Activated naive CD4-positive, alpha-beta T cell treated with anti-CD3 and anti-CD28 coated beads for 36 hours (primary cell): Measurements from ENCODE around the gene HAPLN2. TPM values are rescaled to one million over a fixed set of nuclear protein-coding genes. Genes with fewer than 3 reads are reported as not detected.
"Not testable (repeated sequence)": the region's sequence is repeated elsewhere in the genome, so short reads cannot be mapped to it uniquely, and the experiment has no call there.

Source experiments
- CTCF ChIA-PET: fragments of 350-600 bp; sonication (Branson Sonifier 250); formaldehyde crosslinking; loops from one replicate; lab custom pipeline; 2021; ENCODE audit warnings: antibody characterized with exemption; lab: Charles Lee
- DNase-seq: peaks from one replicate; pipeline ENCODE4 v3.0.0-alpha.2; 2020
- H3K27ac Mint-ChIP-seq: one replicate; pipeline ENCODE4 v1.8.0; 2021; ENCODE audit warnings: mild to moderate bottlenecking, mixed read lengths
- H3K27me3 Mint-ChIP-seq: one replicate; pipeline ENCODE4 v1.8.0; 2021; ENCODE audit warnings: low read depth, mixed read lengths
- H3K36me3 Mint-ChIP-seq: one replicate; pipeline ENCODE4 v1.8.0; 2021; ENCODE audit warnings: low read depth, mixed read lengths
- H3K4me1 Mint-ChIP-seq: one replicate; pipeline ENCODE4 v1.8.0; 2021; ENCODE audit warnings: low read depth, mixed read lengths
- H3K4me3 Mint-ChIP-seq: one replicate; pipeline ENCODE4 v1.8.0; 2021; ENCODE audit warnings: mild to moderate bottlenecking, moderate library complexity, mixed read lengths
- H3K9me3 Mint-ChIP-seq: one replicate; pipeline ENCODE4 v1.8.0; 2021; ENCODE audit warnings: mixed read lengths
- intact Hi-C: fragments of 100-400 bp; cut with micrococcal nuclease; formaldehyde crosslinking; loops from one replicate; pipeline ENCODE4 v1.15.1; 2023
- total RNA-seq, 2 experiments: library from RNA; stranded (reverse); gene quantifications; one replicate each; pipeline ENCODE4 v1.2.3, GENCODE V29; 2021

The HAPLN2 gene
- total RNA-seq, 2 experiments from 2014 or later = 0.40 to 0.55 TPM

GRCh38 chr1:156624814-156625435 is 5.7 kb downstream of the HAPLN2 start:
- intact Hi-C loops = no loop called here
- H3K27me3 Mint-ChIP-seq = peaks cover 44% of the 10 kb centered on the region
- H3K9me3 Mint-ChIP-seq = no peaks in the 10 kb centered on the region
- peaks cover 7% of the 10 kb centered on the region for H3K4me1 Mint-ChIP-seq
- no peaks in the 10 kb centered on the region for H3K36me3 Mint-ChIP-seq
- CTCF ChIA-PET = interaction anchor here (0.6 to 9.0 kb wide), 20 partner anchors 10 to 239 kb away, joined by 3 to 168 read pairs (median 8); partner anchors contain the start of genes BCAN, CRABP2, ISG20L2 and METTL25B
- DNase-seq = no peak
- H3K4me3 Mint-ChIP-seq = peak overlapping the region; percentile 50
- no peak overlapping the region for H3K27ac Mint-ChIP-seq

- Mint-ChIP-seq H3K36me3 (no peaks in the 10 kb centered on the region), H3K9me3 (no peaks in the 10 kb centered on the region), H3K27me3 (peaks cover 40% of the 10 kb centered on the region), H3K4me3 (peak overlapping the region; percentile 36), H3K4me1 (peaks cover 7% of the 10 kb centered on the region), H3K27ac (no peak overlapping the region)
- DNase-seq = peak; percentile 65
- CTCF ChIA-PET = interaction anchor here (0.6 to 9.0 kb wide), 15 partner anchors 11 to 180 kb away, joined by 3 to 168 read pairs (median 10); partner anchors contain the start of genes BCAN, CRABP2, ISG20L2 and METTL25B
- intact Hi-C loops = loop anchor here (1.0 to 2.0 kb wide), 4 partner anchors 15 to 81 kb away; no protein-coding TSS in a partner anchor
These were observed 6.3 kb downstream of the HAPLN2 start for GRCh38 chr1:156625436-156626078.

DNA sequence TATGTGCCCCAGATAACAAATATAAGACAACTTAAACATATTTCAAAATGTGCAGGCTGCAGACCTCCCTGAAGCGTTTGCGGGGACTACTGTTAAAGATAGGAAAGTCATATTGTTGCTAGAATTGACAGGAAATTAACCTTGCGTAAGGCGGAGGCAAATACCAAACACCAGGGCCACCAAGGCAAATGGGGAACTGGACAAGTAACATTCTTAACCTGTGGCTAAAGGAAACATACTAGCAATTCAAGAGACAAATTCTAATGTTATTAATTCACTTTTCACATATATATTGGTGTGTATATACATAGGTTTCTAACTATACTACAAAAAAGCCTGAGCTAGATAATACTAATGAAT is 6.8 kb downstream of the HAPLN2 start:
- Mint-ChIP-seq H3K4me1 (peaks cover 7% of the 10 kb centered on the region), H3K27ac (no peak overlapping the region), H3K9me3 (no peaks in the 10 kb centered on the region), H3K4me3 (no peak overlapping the region), H3K36me3 (no peaks in the 10 kb centered on the region), H3K27me3 (peaks cover 41% of the 10 kb centered on the region)
- intact Hi-C loops = loop anchor here (1.0 to 2.0 kb wide), 4 partner anchors 15 to 80 kb away; no protein-coding TSS in a partner anchor
- no peak for DNase-seq
- CTCF ChIA-PET = interaction anchor here (0.6 to 9.0 kb wide), 20 partner anchors 8 to 241 kb away, joined by 3 to 168 read pairs (median 4); partner anchors contain the start of genes CRABP2, ISG20L2, METTL25B and NES

DNA sequence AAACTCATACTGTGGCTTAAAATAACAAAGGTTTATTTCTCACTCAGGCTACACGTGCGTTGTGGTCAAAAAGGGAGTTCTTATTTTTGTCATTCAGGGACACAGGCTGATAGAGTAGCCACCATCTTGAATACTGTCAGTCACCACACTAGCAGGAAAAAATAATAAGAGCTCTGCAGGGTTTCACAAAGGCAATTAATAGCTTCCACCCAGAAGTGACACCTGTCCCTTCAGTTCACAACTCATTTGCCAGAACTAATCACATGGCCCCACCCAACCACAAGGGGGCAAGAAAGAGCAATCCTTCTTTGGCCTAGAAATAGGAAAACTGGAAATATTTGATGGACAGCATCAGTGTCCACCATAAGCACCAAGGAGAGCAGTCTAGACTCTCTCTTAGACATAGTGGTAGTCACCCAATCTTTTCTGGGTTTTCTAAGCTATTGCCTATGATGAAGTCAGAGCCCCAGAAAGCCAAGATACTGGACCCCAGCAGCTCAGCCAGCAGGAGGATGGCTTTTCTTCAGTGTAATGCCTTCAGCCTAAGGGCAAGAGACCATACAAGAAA is 8.2 kb downstream of the HAPLN2 start:
- DNase-seq = peak; percentile 57
- Mint-ChIP-seq H3K36me3 (no peaks in the 10 kb centered on the region), H3K4me1 (peaks cover 7% of the 10 kb centered on the region), H3K9me3 (no peaks in the 10 kb centered on the region), H3K27me3 (peaks cover 50% of the 10 kb centered on the region), H3K27ac (no peak overlapping the region), H3K4me3 (no peak overlapping the region)
- CTCF ChIA-PET = interaction anchor here (0.5 to 9.0 kb wide), 32 partner anchors 9 to 310 kb away, joined by 3 to 168 read pairs (median 4); partner anchors contain the start of genes CRABP2, GPATCH4, ISG20L2 and METTL25B
- intact Hi-C loops = loop anchor here (2.0 kb wide), 1 partner anchor 13 kb away; no protein-coding TSS in a partner anchor

DNA sequence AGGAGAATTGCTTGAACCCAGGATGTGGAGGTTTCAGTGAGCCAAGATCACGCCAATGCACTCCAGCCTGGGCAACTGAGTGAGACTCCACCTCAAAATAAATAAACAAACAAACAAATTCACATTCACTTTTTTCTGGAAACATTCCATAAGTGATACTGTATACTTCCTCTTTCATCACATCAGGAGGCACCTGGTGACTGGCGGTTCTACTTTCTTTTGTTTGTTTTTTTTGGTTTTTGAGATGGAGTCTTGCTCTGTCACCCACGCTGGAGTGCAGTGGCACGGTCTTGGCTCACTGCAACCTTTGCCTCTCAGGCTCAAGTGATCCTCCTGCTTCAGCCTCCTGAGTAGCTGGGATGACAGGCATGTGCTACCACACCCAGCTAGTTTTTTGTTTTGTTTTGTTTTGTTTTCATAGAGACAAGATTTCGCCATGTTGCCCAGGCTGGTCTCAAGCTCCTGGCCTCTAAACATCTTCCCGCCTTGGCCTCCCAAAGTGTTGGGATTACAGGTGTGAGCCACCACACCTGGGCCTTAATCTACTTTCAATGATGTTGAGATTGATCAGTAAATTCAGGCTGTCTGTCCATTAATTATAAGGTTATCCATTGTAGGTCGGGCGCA is 10.7 kb downstream of the HAPLN2 start:
- no peak for DNase-seq
- CTCF ChIA-PET = interaction anchor here (0.7 to 9.0 kb wide), 5 partner anchors 9 to 49 kb away, joined by 3 to 168 read pairs (median 12); partner anchors contain the start of gene NES
- intact Hi-C loops = no loop called here
- H3K27me3 Mint-ChIP-seq = peaks cover 46% of the 10 kb centered on the region
- H3K4me1 Mint-ChIP-seq = peaks cover 5% of the 10 kb centered on the region
- no peaks in the 10 kb centered on the region for H3K9me3 Mint-ChIP-seq
- no peak overlapping the region for H3K4me3 Mint-ChIP-seq
- no peaks in the 10 kb centered on the region for H3K36me3 Mint-ChIP-seq
- H3K27ac Mint-ChIP-seq = no peak overlapping the region

- H3K4me1 Mint-ChIP-seq, H3K4me3 Mint-ChIP-seq, H3K27ac Mint-ChIP-seq, DNase-seq, intact Hi-C loops, H3K36me3 Mint-ChIP-seq, H3K9me3 Mint-ChIP-seq: not testable (repeated sequence)
- peaks cover 39% of the 10 kb centered on the region for H3K27me3 Mint-ChIP-seq
- CTCF ChIA-PET = interaction anchor here (0.7 to 9.0 kb wide), 6 partner anchors 10 to 272 kb away, joined by 4 to 168 read pairs (median 4); no protein-coding TSS in a partner anchor
These were observed 11.9 kb downstream of the HAPLN2 start for GRCh38 chr1:156631152-156631551.

- DNase-seq = no peak
- CTCF ChIA-PET = no interaction called here
- Mint-ChIP-seq H3K27ac (no peak overlapping the region), H3K4me3 (no peak overlapping the region), H3K4me1 (no peaks in the 10 kb centered on the region), H3K27me3 (peaks cover 39% of the 10 kb centered on the region), H3K9me3 (no peaks in the 10 kb centered on the region), H3K36me3 (no peaks in the 10 kb centered on the region)
- intact Hi-C loops = no loop called here
These were observed 13.1 kb downstream of the HAPLN2 start for GRCh38 chr1:156632355-156632754.

GRCh38 chr1:156638189-156638985 is 19.2 kb downstream of the HAPLN2 start:
- CTCF ChIA-PET = interaction anchor here (0.9 to 1.2 kb wide), 2 partner anchors 21 to 68 kb away, joined by 4 read pairs; no protein-coding TSS in a partner anchor
- Mint-ChIP-seq H3K9me3 (no peaks in the 10 kb centered on the region), H3K27ac (no peak overlapping the region), H3K36me3 (no peaks in the 10 kb centered on the region), H3K4me3 (no peak overlapping the region), H3K4me1 (peaks cover 11% of the 10 kb centered on the region), H3K27me3 (peaks cover 62% of the 10 kb centered on the region)
- intact Hi-C loops = no loop called here
- no peak for DNase-seq

DNA sequence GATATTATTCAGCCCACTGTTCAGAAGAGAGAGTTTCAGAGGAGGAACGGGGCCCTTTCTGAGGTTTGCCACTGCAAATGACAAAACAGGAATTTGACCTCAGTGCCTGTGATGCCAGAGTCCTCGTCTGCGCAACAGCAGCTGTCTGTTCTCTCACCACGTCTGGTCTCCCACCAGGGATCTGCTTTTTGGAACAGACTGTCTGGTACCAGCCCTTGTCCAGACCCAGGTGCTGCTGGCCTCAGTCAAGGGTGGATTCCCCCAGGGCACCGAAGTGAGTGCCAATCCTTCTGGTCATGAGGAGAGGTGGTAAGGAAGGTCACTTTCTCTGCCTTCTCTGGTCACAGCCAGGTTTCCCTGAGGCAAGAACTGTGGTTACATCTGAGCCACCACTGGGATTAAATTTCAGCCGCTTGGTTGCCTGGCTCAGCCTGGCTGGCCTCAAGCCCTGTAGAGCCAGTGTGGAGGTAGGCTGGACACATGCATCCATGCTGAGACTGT is 20.4 kb downstream of the HAPLN2 start:
- no peak overlapping the region for H3K27ac Mint-ChIP-seq
- peaks cover 16% of the 10 kb centered on the region for H3K4me1 Mint-ChIP-seq
- intact Hi-C loops = loop anchor here (2.0 kb wide), 1 partner anchor 13 kb away; no protein-coding TSS in a partner anchor
- no peaks in the 10 kb centered on the region for H3K36me3 Mint-ChIP-seq
- CTCF ChIA-PET = no interaction called here
- no peak for DNase-seq
- H3K9me3 Mint-ChIP-seq = no peaks in the 10 kb centered on the region
- peaks cover 69% of the 10 kb centered on the region for H3K27me3 Mint-ChIP-seq
- H3K4me3 Mint-ChIP-seq = no peak overlapping the region

- intact Hi-C loops = loop anchor here (2.0 kb wide), 1 partner anchor 14 kb away; no protein-coding TSS in a partner anchor
- Mint-ChIP-seq H3K4me3 (no peak overlapping the region), H3K4me1 (peaks cover 16% of the 10 kb centered on the region), H3K9me3 (no peaks in the 10 kb centered on the region), H3K27me3 (peaks cover 82% of the 10 kb centered on the region), H3K27ac (no peak overlapping the region), H3K36me3 (no peaks in the 10 kb centered on the region)
- no peak for DNase-seq
- CTCF ChIA-PET = interaction anchor here (0.6 to 5.8 kb wide), 9 partner anchors 14 to 311 kb away, joined by 3 to 24 read pairs (median 4); no protein-coding TSS in a partner anchor
These were observed 21.9 kb downstream of the HAPLN2 start for GRCh38 chr1:156640842-156641706.
